ENCODE results near the gene FRMD4A.
"Not testable (repeated sequence)": the region's sequence is repeated elsewhere in the genome, so short reads cannot be mapped to it uniquely, and the experiment has no call there.

The FRMD4A gene

GRCh38 chr10:13830385-13830784 lies 500.3 kb downstream of the FRMD4A start:
- no peak for DNase-seq

DNA sequence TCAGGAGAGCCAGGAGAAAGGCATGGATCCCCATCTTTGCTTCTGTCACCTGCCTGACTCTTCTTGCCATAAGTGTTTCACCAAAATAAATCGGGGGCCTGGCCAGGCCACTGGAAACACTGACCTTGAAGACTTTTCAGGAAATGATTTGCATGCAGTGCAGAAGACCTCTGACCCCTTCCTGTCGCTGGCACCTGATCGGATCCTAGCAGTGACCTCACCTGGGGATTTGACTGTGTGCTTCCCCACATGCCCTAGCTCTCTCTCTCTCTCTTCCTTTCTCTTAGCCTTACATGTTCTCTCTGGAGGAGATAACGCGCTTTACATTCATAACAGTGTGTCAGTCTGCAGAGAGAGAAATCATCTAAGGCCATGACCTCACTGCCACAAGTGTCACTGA lies 500.9 kb downstream of the FRMD4A start:
- no peak for DNase-seq

GRCh38 chr10:13828284-13828683 lies 502.4 kb downstream of the FRMD4A start:
- DNase-seq = not testable (repeated sequence)

GRCh38 chr10:13827076-13827797 lies 503.5 kb downstream of the FRMD4A start:
- no peak for DNase-seq

DNA sequence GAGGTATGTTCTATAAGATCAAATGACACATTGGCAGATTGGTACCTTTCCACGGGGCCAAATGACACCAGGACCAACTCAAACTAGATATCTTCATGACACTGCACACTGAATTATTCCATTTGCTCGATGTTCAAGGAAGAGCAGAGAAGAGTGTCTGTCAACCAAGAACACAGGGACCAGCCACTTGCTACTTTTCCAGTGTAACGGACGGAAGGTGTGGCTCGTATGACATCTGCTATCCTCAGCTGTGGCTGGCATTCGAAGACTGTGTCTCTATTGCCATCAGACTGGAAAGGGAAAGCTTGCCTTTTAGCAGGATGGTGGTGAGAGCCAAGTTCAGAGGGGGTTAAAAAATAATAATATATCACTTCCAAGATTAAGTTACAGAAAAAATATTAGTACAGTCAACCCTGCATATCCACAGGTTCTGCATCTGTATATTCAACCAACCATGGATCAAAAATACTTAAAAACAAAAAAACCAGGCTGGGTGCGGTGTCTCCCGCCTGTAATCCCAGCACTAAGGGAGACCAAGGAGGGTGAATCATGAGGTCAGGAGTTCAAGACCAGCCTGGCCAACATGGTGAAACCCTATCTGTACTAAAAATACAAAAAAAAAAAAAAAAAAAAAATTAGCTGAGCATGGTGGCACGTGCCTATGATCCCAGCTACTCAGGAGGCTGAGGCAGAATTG lies 506.9 kb downstream of the FRMD4A start:
- DNase-seq = no peak

DNA sequence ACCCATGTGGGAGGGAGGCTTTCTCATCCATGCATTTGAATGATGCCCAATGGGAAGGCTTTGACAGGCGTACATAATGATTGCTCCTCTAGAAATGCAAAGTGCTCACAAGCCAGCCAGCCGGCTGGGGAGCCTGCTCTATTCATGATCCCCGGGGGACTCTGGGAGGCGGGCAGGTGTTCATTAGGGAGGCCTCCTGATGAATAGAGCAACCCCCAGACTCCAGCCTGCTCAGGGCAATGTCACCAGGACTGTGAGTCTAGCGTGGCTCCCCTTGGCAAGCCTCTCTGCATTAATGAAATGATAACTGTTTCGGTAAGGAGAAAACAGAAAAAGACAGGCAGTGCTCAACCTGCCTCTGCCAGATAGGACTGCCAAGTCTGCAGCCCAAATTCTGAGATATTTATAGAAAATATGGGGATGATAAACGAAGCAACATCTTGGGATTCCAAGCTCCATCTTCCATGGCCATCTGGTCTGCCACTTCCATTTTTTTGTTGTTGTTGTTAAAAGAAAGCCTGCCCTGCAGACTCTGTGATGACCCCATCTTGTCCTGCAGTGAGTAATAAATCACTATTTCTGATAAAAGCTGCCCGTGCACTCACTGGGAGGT lies 507.5 kb downstream of the FRMD4A start:
- DNase-seq = no peak

- DNase-seq = no peak
These were observed 508.2 kb downstream of the FRMD4A start for GRCh38 chr10:13822490-13822889.

- DNase-seq = no peak
These were observed 509.8 kb downstream of the FRMD4A start for GRCh38 chr10:13820964-13821337.

DNA sequence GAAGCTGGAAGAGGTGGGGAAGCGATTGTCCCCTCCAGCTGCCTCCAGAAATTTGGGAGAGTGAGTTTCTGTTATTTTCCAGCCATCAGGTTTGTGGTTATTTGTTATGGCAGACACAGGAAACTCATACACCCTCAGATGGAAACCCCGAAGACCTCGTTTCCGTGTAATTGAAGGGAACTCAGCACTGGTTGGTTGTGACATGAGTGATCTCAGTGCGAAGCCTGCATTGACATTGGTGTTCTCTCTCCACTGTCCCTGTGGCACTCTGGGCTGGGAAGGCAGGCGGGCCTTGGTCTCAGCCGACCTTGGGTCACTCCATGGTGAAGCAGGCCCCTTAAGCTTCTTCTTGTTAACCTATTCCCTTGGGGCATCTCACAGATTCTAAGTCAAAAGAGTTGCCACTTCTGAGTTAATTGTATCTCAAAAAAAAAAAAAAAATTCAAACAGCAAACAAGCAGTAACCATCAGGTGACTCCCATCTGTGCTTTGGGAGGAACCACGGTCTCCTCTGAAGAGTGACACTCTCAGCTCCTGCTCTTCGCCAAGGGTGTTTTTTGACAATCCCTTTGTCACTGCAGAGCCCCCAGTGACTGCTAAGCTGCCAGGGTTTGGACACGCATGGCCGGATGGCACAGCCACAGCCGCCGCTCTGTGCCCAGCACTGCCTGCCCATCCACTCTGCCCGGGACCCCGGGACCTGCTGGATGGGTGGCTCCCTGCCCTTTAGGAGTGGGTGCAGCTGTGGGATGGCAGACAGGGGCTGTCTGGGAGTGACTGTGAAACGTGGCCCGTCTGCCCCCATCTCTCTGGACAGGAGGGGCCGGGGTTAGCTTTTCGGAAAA lies 510.4 kb downstream of the FRMD4A start:
- peak; percentile 47 to 65 for DNase-seq

DNA sequence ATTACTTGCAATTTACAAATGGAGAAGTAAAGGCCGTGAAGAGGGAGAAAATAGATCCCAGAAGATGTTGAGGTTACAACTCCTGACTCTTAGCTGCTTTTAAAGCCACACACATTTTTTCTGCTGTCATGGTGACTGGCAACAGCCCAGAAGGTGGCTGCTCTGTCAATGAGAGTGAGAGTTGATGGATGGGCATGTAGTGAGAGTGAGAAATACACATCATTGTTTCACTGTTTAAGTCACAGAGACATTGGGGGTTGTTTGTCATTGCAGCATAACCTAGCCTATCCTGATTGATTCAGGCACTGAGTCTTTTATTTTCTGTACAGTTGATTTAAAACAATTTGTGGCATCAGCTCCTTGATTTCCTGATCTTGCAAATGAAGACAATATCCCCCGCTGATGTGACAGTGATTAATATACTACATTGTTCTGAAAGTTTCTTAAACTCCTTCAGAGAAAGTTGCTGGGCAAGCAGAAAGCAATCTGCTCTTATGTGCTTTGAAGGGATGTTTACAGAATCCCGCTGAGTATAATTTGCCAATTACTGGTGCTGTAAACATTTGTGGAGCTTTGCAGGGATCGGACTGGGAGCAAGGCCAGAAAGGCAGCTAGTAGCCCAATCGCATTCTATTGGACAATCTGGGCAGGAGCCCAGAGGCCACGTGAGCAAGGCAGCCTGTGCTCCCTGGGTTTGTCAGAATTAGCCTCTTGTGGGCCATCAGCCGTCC lies 514.4 kb downstream of the FRMD4A start:
- DNase-seq = no peak

DNA sequence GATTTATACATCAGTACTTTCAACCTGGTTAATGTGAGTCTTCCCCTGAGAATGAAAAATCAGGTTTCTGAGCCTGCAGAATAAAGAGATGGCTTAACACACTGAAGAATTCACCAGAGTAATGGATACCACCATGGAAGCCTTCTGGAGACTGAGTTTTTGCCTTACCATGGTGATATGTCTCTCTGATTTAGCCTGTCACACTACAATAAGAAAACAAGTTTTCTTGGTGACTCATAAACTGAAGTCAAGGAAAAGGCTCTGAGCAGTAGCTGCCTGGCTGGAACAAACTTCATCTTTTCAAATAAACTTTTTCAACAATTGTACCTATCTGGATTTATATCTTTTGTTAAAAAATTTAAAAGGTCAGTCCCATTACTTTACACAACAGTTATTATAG lies 515.0 kb downstream of the FRMD4A start:
- DNase-seq = no peak

- no peak for DNase-seq
These were observed 517.2 kb downstream of the FRMD4A start for GRCh38 chr10:13813550-13813949.

DNA sequence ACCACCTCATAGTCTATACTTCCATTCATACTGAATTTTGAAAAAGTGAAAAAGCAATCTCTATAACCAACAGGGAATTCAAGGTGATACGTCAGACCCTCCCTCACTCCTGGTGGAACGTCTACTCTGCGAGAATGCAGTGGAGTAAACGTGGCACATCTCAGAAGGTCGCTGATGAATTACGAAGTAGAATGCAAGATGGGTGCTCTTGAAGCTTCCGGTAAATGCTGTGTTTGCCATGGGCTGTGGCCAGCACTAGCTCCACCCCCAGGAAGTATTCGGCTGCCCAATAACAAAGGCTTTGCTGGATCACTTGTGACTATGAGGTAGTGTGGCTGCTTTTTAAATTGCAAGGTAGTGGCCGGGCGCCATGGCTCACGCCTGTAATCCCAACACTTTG lies 517.9 kb downstream of the FRMD4A start:
- DNase-seq = no peak

DNA sequence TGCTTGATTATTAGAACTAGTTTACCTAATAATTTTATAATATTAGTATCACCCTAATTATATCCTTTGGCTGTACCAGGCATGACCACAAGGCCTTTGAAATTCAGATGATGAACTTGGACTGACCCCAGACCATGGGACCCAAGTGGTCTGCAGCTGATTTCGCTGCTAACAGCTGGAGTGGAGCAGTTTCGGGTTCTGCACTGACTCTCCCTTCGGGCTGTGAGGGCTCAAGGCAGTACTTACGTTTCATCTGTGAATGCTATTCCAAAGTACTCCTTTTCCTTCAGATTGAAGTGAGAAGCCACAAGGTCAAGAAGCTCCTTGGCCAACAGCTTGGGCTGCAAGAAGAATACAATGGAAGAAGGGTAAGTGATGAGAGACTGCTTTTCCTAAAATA lies 520.2 kb downstream of the FRMD4A start:
- no peak for DNase-seq

- no peak for DNase-seq
These were observed 521.3 kb downstream of the FRMD4A start for GRCh38 chr10:13809427-13809826.

- DNase-seq = no peak
These were observed 522.0 kb downstream of the FRMD4A start for GRCh38 chr10:13808556-13809391.

- peak in 1 of 2 donors; percentile 13 for DNase-seq
These were observed 524.3 kb downstream of the FRMD4A start for GRCh38 chr10:13806419-13806818.

DNA sequence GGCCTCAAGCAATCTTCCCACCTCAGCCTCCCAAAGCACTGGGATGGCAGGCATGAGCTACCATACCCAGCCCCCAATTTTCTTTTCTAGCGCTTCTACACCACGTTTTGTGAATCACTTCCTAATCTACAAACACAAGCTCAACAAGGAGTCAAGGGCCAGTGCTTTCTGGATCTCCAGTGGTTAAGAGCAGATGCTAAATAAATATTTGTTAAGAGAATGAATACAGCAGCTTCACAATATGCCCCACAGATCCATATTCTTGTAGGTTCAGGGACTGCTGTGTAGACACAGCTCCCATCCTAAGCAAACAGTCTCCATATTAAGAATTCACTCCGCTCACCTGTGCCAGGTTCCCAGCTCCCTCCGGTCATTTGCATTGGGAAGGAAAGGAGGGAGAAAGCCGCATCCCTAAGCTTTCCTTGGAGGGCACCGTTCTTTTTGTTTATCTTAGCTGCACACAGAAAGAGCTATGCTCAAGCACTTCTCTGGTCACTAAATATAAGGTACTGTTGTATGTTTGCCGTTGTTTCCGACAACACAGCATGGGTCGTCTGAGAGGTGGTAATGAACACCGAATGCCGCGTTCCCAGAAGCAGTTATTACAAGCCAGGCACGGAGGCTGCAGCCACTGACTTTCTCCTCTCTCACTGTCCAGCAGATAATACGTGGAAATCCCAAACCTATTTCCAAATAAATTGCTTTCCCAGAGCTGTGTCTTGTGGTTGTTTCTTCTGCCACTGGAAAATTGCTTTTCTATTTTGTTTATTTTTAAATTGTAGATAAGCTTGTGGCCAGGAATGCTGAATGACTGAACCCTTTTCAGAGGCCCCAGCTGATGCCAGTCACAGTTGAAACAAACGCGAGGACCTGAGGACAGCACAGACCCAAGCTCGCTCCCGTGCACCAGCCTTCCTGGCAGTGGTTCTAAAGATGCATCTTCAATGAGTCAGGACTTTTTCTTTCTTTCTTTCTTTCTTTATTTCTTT lies 526.9 kb downstream of the FRMD4A start:
- DNase-seq = no peak

- DNase-seq = no peak
These were observed 528.8 kb downstream of the FRMD4A start for GRCh38 chr10:13801907-13802288.

DNA sequence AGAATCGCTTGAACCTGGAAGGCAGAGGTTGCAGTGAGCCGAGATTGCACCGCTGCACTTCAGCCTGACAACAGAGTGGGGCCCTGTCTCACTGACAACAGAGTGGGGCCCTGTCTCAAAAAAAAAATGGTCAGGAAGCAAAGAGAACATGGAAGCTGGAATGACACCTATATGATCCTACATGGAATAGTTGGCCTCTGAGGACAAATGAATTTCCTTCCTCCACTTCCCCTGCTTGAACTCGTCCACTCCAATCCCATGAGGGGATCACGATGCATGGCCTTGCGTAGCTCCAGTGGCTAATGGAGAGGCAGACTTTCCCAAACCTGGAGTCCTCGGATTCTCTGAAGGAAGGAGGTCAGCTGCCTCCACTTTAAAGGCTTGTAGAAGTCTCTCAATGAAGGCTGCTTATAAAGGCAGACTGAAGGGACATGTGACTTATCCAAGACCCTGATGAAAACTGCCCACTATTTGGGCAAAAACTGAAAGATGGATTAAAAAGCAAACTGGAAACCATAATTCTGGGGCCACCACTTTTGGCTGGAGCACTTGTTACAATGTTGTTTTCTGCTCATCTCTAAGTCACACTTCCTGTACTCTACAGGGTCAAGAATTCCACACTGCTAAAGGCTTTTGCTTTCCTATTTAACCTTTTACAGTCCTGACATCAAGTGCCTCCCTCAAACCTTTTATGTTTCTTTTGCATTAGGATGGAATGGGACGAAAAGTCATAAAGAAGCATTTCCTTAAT lies 529.4 kb downstream of the FRMD4A start:
- no peak for DNase-seq
